ENCODE results near the gene GREM2. TPM values are rescaled to one million over a fixed set of nuclear protein-coding genes. Genes with fewer than 3 reads are reported as not detected.

GREM2 gene
- total RNA-seq, 1 experiment from 2014 or later, result not detected

- intact Hi-C loops (cut with micrococcal nuclease; ENCODE audit: unreplicated experiment), result loop anchor here (10.0 kb wide), 1 partner anchor 238 kb away; no protein-coding TSS in a partner anchor
- no peak overlapping the region for H3K4me3 ChIP-seq (ENCODE audit: low read depth, low read length, poor library complexity, severe bottlenecking)
- ChIA-PET POLR2A (ENCODE audit: low non-redundant PET) (no interaction called here), CTCF (no interaction called here)
- no peaks in the 10 kb centered on the region for H3K9me3 ChIP-seq (ENCODE audit: low read depth, low read length, poor library complexity, severe bottlenecking)
- DNase-seq (ENCODE audit: low spot score), result no peak
- H3K27ac ChIP-seq (ENCODE audit: low read depth, low read length, poor library complexity, severe bottlenecking), result no peak overlapping the region
- TF ChIP-seq EZH2 (IDR thresholded peaks at IDR 0.05; ENCODE audit: borderline replicate concordance, low read depth, low read length, poor library complexity, severe bottlenecking), result no peak
- TF ChIP-seq CTCF (conservative IDR thresholded peaks at IDR 0.05; ENCODE audit: low read depth, low read length), result no peak
- no TSS peak for BruUV-seq (replicated peaks)
- no peaks in the 10 kb centered on the region for H3K36me3 ChIP-seq (ENCODE audit: insufficient read depth, low read length, poor library complexity, severe bottlenecking)
- H3K4me1 ChIP-seq (ENCODE audit: insufficient read depth, low read length, poor library complexity, severe bottlenecking), result no peaks in the 10 kb centered on the region
- H3K27me3 ChIP-seq (replicated peaks; ENCODE audit: insufficient read depth, low read depth, low read length, poor library complexity), result no peaks in the 10 kb centered on the region
Measured at GRCh38 chr1:240457203-240457602, 154.8 kb downstream of the GREM2 start.

- Histone ChIP-seq H3K4me1 (ENCODE audit: insufficient read depth, low read length, poor library complexity, severe bottlenecking) (no peaks in the 10 kb centered on the region), H3K27me3 (replicated peaks; ENCODE audit: insufficient read depth, low read depth, low read length, poor library complexity) (no peaks in the 10 kb centered on the region), H3K27ac (ENCODE audit: low read depth, low read length, poor library complexity, severe bottlenecking) (no peak overlapping the region), H3K9me3 (ENCODE audit: low read depth, low read length, poor library complexity, severe bottlenecking) (no peaks in the 10 kb centered on the region), H3K36me3 (ENCODE audit: insufficient read depth, low read length, poor library complexity, severe bottlenecking) (no peaks in the 10 kb centered on the region), H3K4me3 (ENCODE audit: low read depth, low read length, poor library complexity, severe bottlenecking) (no peak overlapping the region)
- peak; percentile 8 for DNase-seq (ENCODE audit: low spot score)
- TF ChIP-seq CTCF (conservative IDR thresholded peaks at IDR 0.05; ENCODE audit: low read depth, low read length) (peak; percentile 46), EZH2 (IDR thresholded peaks at IDR 0.05; ENCODE audit: borderline replicate concordance, low read depth, low read length, poor library complexity, severe bottlenecking) (no peak)
- BruUV-seq (replicated peaks), result no TSS peak
- POLR2A ChIA-PET (ENCODE audit: low non-redundant PET), result no interaction called here
- CTCF ChIA-PET, result no interaction called here
- intact Hi-C loops (cut with micrococcal nuclease; ENCODE audit: unreplicated experiment), result loop anchor here (2.0 to 10.0 kb wide), 2 partner anchors 153 to 239 kb away; no protein-coding TSS in a partner anchor
Measured at GRCh38 chr1:240455228-240455821, 156.6 kb downstream of the GREM2 start.

- no peak for DNase-seq (ENCODE audit: low spot score)
- intact Hi-C loops (cut with micrococcal nuclease; ENCODE audit: unreplicated experiment), result no loop called here
- TF ChIP-seq EZH2 (IDR thresholded peaks at IDR 0.05; ENCODE audit: borderline replicate concordance, low read depth, low read length, poor library complexity, severe bottlenecking), result no peak
- TF ChIP-seq CTCF (conservative IDR thresholded peaks at IDR 0.05; ENCODE audit: low read depth, low read length), result no peak
- H3K27me3 ChIP-seq (replicated peaks; ENCODE audit: insufficient read depth, low read depth, low read length, poor library complexity), result peaks cover 22% of the 10 kb centered on the region
- no peak overlapping the region for H3K27ac ChIP-seq (ENCODE audit: low read depth, low read length, poor library complexity, severe bottlenecking)
- POLR2A ChIA-PET (ENCODE audit: low non-redundant PET), result no interaction called here
- H3K36me3 ChIP-seq (ENCODE audit: insufficient read depth, low read length, poor library complexity, severe bottlenecking), result no peaks in the 10 kb centered on the region
- no peak overlapping the region for H3K4me3 ChIP-seq (ENCODE audit: low read depth, low read length, poor library complexity, severe bottlenecking)
- no peaks in the 10 kb centered on the region for H3K4me1 ChIP-seq (ENCODE audit: insufficient read depth, low read length, poor library complexity, severe bottlenecking)
- CTCF ChIA-PET, result no interaction called here
- no peaks in the 10 kb centered on the region for H3K9me3 ChIP-seq (ENCODE audit: low read depth, low read length, poor library complexity, severe bottlenecking)
- no TSS peak for BruUV-seq (replicated peaks)
Measured at GRCh38 chr1:240445369-240445768, 166.6 kb downstream of the GREM2 start.
